Fibroblast of lung (primary cell): ENCODE measurements around the gene AKT2.

Experiments used
- CTCF ChIP-seq, 2 donors: IDR thresholded peaks in 1 of 2; conservative IDR thresholded peaks in 1 of 2; 1 replicate in 1 of 2; 2 replicates in 1 of 2; pipeline ENCODE4 v1.5.1; 2011 to 2012; ENCODE audit warnings: low read length in 2 of 2, control low read depth in 1 of 2, inconsistent platforms in 1 of 2, low read depth in 1 of 2, mild to moderate bottlenecking in 1 of 2
- EZH2 ChIP-seq: IDR thresholded peaks from 2 replicates; pipeline ENCODE4 v1.5.1; 2012; ENCODE audit warnings: low read length, control low read depth, mild to moderate bottlenecking; ENCODE audit errors: missing control alignments

- TF ChIP-seq CTCF (conservative IDR thresholded peaks at IDR 0.05 in 1 of 2, IDR thresholded peaks at IDR 0.05 in 1 of 2; ENCODE audit: low read depth in 1 of 2, low read length in 2 of 2) (no peak), EZH2 (no peak)
These were observed at the start of gene AKT2 for GRCh38 chr19:40284501-40285352.
